Neural cell (in vitro differentiated cells): ENCODE measurements around the gene DIS3L2. TPM values are rescaled to one million over a fixed set of nuclear protein-coding genes. Genes with fewer than 3 reads are reported as not detected.

Source experiments
- H2AFZ ChIP-seq: fragments of 200-600, 300-800 bp; sonication (generic), shearing (Covaris generic); 2 replicates; pipeline ENCODE4 v1.6.0; 2014; ENCODE audit warnings: low read depth, mild to moderate bottlenecking, antibody characterized with exemption, low read length, moderate library complexity
- H3F3A ChIP-seq: fragments of 200-600 bp; shearing (Covaris generic); 2 replicates; pipeline ENCODE4 v1.6.1; 2016; ENCODE audit warnings: mild to moderate bottlenecking, moderate library complexity, mixed read lengths, antibody characterized with exemption, low read length; ENCODE audit not compliant: insufficient read depth, poor library complexity, severe bottlenecking
- H3K27ac ChIP-seq: fragments of 200-600, 300-800 bp; sonication (generic), shearing (Covaris generic); 2 replicates; pipeline ENCODE4 v1.5.1; 2014; ENCODE audit warnings: mild to moderate bottlenecking, low read length, moderate library complexity
- H3K27me3 ChIP-seq: fragments of 300-800, 200-600 bp; sonication (generic), shearing (Covaris generic); 2 replicates; pipeline ENCODE4 v1.6.0; 2014; ENCODE audit warnings: mild to moderate bottlenecking, low read depth, low read length, moderate library complexity; ENCODE audit not compliant: insufficient read depth
- H3K36me3 ChIP-seq: fragments of 300-800, 200-600 bp; sonication (generic), shearing (Covaris generic); 2 replicates; pipeline ENCODE4 v1.5.1; 2014; ENCODE audit warnings: mild to moderate bottlenecking, antibody characterized with exemption, low read length, moderate library complexity; ENCODE audit not compliant: insufficient read depth
- H3K4me2 ChIP-seq: fragments of 300-800, 200-600 bp; sonication (generic), shearing (Covaris generic); 2 replicates; pipeline ENCODE4 v1.6.0; 2014; ENCODE audit warnings: mild to moderate bottlenecking, low read length
- H3K4me3 ChIP-seq: fragments of 300-800, 200-600 bp; sonication (generic), shearing (Covaris generic); 2 replicates; pipeline ENCODE4 v1.5.1; 2014; ENCODE audit warnings: mild to moderate bottlenecking, low read length, moderate library complexity
- H3K79me2 ChIP-seq: fragments of 200-600 bp; shearing (Covaris generic); replicated peaks from 2 replicates; pipeline ENCODE4 v1.6.0; 2014; ENCODE audit warnings: mild to moderate bottlenecking, low read length, moderate library complexity; ENCODE audit not compliant: insufficient read depth
- H3K9ac ChIP-seq: fragments of 300-800, 200-600 bp; sonication (generic), shearing (Covaris generic); 2 replicates; pipeline ENCODE4 v1.6.1; 2016; ENCODE audit warnings: mild to moderate bottlenecking, low read length, mixed read lengths
- H3K9me2 ChIP-seq: fragments of 200-600 bp; shearing (Covaris generic); 2 replicates; pipeline ENCODE4 v1.6.1; 2016; ENCODE audit warnings: mild to moderate bottlenecking, low read length, mixed read lengths; ENCODE audit not compliant: insufficient read depth
- H3K9me3 ChIP-seq: fragments of 200-600, 300-800 bp; sonication (generic), shearing (Covaris generic); 2 replicates; pipeline ENCODE4 v1.6.1; 2016; ENCODE audit warnings: mild to moderate bottlenecking, mixed run types, low read length, moderate library complexity, mixed read lengths
- H4K20me1 ChIP-seq: fragments of 200-600 bp; shearing (Covaris generic); 2 replicates; pipeline ENCODE4 v1.6.1; 2016; ENCODE audit warnings: mild to moderate bottlenecking, mixed run types; ENCODE audit not compliant: insufficient read depth
- CTCF ChIP-seq: fragments of 450-650 bp; IDR thresholded peaks from 2 replicates; pipeline ENCODE4 v1.5.1; 2014; ENCODE audit warnings: antibody characterized with exemption, mild to moderate bottlenecking, moderate library complexity; ENCODE audit not compliant: poor library complexity, severe bottlenecking
- EP300 ChIP-seq: fragments of 450-650 bp; conservative IDR thresholded peaks from 2 replicates; pipeline ENCODE4 v1.6.1; 2014; ENCODE audit warnings: antibody characterized with exemption, mild to moderate bottlenecking, moderate library complexity; ENCODE audit not compliant: poor library complexity, severe bottlenecking
- EZH2 ChIP-seq: fragments of 200-600, 300-800 bp; shearing (Covaris generic), sonication (generic); IDR thresholded peaks from 2 replicates; pipeline ENCODE4 v1.6.1; 2014; ENCODE audit warnings: antibody characterized with exemption, low read length, borderline replicate concordance, mild to moderate bottlenecking; ENCODE audit not compliant: insufficient read depth, poor library complexity, severe bottlenecking
- MXI1 ChIP-seq: fragments of 450-650 bp; conservative IDR thresholded peaks from 2 replicates; pipeline ENCODE4 v1.6.1; 2014; ENCODE audit warnings: antibody characterized with exemption, mild to moderate bottlenecking; ENCODE audit not compliant: poor library complexity, severe bottlenecking
- POLR2AphosphoS5 ChIP-seq: IDR thresholded peaks from 2 replicates; pipeline ENCODE4 v1.6.1; 2012
- RAD21 ChIP-seq: fragments of 450-650 bp; conservative IDR thresholded peaks from 2 replicates; pipeline ENCODE4 v1.6.1; 2014; ENCODE audit warnings: antibody characterized with exemption, mild to moderate bottlenecking, moderate library complexity
- SMC3 ChIP-seq: fragments of 450-650 bp; conservative IDR thresholded peaks from 2 replicates; pipeline ENCODE4 v1.6.1; 2014; ENCODE audit warnings: antibody characterized with exemption, mild to moderate bottlenecking, moderate library complexity; ENCODE audit not compliant: poor library complexity
- TAF1 ChIP-seq: IDR thresholded peaks from 2 replicates; pipeline ENCODE4 v1.6.1; 2012; ENCODE audit warnings: low read depth
- polyA plus RNA-seq: library from polyadenylated mRNA; depleted of rRNA; stranded (reverse); fragments of >200 nt; gene quantifications from 2 replicates; pipeline ENCODE4 v1.2.3, GENCODE V29; 2014
- TF ChIP-seq, protein P1 (sequence below): IDR thresholded peaks from 2 replicates; pipeline ENCODE4 v1.6.1; 2012; ENCODE audit warnings: borderline replicate concordance

DIS3L2 gene
- polyA plus RNA-seq, 1 donor from 2014 or later, result 20.0 TPM

- H3K9me3 ChIP-seq, result no peaks in the 10 kb centered on the region
- no peak overlapping the region for H3K4me3 ChIP-seq
- no peak overlapping the region for H3K4me2 ChIP-seq
- no peaks in the 10 kb centered on the region for H3K27me3 ChIP-seq
- H3K79me2 ChIP-seq, result no peaks in the 10 kb centered on the region
- no peak overlapping the region for H3K9ac ChIP-seq
- no peak for TF ChIP-seq MXI1
- no peak for TF ChIP-seq TAF1
- no peak for TF ChIP-seq RAD21
- no peaks in the 10 kb centered on the region for H3K9me2 ChIP-seq
- no peak overlapping the region for H2AFZ ChIP-seq
- H3K36me3 ChIP-seq, result no peaks in the 10 kb centered on the region
- H3F3A ChIP-seq, result no peaks in the 10 kb centered on the region
- H3K27ac ChIP-seq, result no peak overlapping the region
- no peaks in the 10 kb centered on the region for H4K20me1 ChIP-seq
Observed at GRCh38 chr2:232146294-232146693, 184.8 kb downstream of the DIS3L2 start.

DNA sequence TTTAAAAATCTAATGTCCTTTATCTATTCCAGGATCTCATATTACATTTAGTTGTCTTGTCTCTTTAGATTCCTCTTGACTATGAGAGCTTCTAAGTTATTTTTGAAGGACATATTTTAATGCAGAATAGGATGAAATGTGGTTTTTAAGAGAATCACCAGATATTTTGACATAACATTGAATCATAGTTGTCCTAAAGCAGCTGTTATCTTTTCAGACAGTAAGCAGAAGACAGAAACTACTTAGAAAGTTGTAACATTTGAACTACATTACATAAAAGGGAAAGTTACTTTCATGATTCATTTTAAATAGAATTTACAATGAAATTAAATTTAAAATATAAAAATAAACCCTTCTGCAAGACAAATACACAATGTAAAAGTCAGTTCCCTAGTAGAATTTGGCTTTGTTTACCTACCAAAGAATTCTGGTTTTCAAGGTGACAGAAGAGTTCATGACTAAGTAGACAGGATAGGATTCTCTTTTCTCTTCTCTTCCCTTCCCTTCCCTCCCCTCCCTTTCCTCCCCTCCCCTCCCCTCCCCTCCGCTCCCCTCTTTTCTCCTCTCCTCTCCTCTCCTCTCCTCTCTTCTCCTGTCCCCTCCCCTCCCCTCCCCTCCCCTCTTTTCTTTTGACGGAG is 186.0 kb downstream of the DIS3L2 start:
- H3K36me3 ChIP-seq, result no peaks in the 10 kb centered on the region
- no peak overlapping the region for H3K9ac ChIP-seq
- H4K20me1 ChIP-seq, result no peaks in the 10 kb centered on the region
- no peaks in the 10 kb centered on the region for H3K9me2 ChIP-seq
- TF ChIP-seq EP300 (no peak), EZH2 (no peak), SMC3 (no peak), POLR2AphosphoS5 (no peak), CTCF (no peak), MXI1 (no peak), RAD21 (no peak), TAF1 (no peak)
- TF ChIP-seq, protein P1, sequence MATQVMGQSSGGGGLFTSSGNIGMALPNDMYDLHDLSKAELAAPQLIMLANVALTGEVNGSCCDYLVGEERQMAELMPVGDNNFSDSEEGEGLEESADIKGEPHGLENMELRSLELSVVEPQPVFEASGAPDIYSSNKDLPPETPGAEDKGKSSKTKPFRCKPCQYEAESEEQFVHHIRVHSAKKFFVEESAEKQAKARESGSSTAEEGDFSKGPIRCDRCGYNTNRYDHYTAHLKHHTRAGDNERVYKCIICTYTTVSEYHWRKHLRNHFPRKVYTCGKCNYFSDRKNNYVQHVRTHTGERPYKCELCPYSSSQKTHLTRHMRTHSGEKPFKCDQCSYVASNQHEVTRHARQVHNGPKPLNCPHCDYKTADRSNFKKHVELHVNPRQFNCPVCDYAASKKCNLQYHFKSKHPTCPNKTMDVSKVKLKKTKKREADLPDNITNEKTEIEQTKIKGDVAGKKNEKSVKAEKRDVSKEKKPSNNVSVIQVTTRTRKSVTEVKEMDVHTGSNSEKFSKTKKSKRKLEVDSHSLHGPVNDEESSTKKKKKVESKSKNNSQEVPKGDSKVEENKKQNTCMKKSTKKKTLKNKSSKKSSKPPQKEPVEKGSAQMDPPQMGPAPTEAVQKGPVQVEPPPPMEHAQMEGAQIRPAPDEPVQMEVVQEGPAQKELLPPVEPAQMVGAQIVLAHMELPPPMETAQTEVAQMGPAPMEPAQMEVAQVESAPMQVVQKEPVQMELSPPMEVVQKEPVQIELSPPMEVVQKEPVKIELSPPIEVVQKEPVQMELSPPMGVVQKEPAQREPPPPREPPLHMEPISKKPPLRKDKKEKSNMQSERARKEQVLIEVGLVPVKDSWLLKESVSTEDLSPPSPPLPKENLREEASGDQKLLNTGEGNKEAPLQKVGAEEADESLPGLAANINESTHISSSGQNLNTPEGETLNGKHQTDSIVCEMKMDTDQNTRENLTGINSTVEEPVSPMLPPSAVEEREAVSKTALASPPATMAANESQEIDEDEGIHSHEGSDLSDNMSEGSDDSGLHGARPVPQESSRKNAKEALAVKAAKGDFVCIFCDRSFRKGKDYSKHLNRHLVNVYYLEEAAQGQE, result no peak
- H2AFZ ChIP-seq, result no peak overlapping the region
- H3F3A ChIP-seq, result no peaks in the 10 kb centered on the region
- H3K27ac ChIP-seq, result no peak overlapping the region
- no peaks in the 10 kb centered on the region for H3K9me3 ChIP-seq
- H3K4me2 ChIP-seq, result no peak overlapping the region
- no peaks in the 10 kb centered on the region for H3K27me3 ChIP-seq
- no peak overlapping the region for H3K4me3 ChIP-seq
- no peaks in the 10 kb centered on the region for H3K79me2 ChIP-seq

GRCh38 chr2:232162187-232162586 is 200.7 kb downstream of the DIS3L2 start:
- H3K27ac ChIP-seq, result no peak overlapping the region
- H3K9me3 ChIP-seq, result no peaks in the 10 kb centered on the region
- no peaks in the 10 kb centered on the region for H3F3A ChIP-seq
- H3K4me2 ChIP-seq, result no peak overlapping the region
- H3K27me3 ChIP-seq, result no peaks in the 10 kb centered on the region
- H3K9ac ChIP-seq, result no peak overlapping the region
- no peak overlapping the region for H2AFZ ChIP-seq
- H3K79me2 ChIP-seq, result no peaks in the 10 kb centered on the region
- H3K36me3 ChIP-seq, result no peaks in the 10 kb centered on the region
- no peaks in the 10 kb centered on the region for H3K9me2 ChIP-seq
- H4K20me1 ChIP-seq, result no peaks in the 10 kb centered on the region
- no peak overlapping the region for H3K4me3 ChIP-seq
- no peak for TF ChIP-seq CTCF
- TF ChIP-seq, protein P1, result no peak
- no peak for TF ChIP-seq EP300
- TF ChIP-seq POLR2AphosphoS5, result no peak
- no peak for TF ChIP-seq EZH2
- no peak for TF ChIP-seq RAD21
- TF ChIP-seq SMC3, result no peak
